ENCODE measurements around the gene UTS2. TPM values are rescaled to one million over a fixed set of nuclear protein-coding genes. Genes with fewer than 3 reads are reported as not detected.

Gene UTS2
- total and polyA plus RNA-seq, 2 of the 4 experiments (the other 2 are of a cell fraction), result not detected

- no peak overlapping the region for H3K4ac ChIP-seq (ENCODE audit: low read depth, low read length)
- H2BK5ac ChIP-seq (ENCODE audit: low read depth, low read length, poor library complexity, severe bottlenecking), result no peak overlapping the region
- H3K14ac ChIP-seq (replicated peaks; ENCODE audit: low read depth, low read length), result no peak overlapping the region
- H4K20me1 ChIP-seq (ENCODE audit: insufficient read depth, low read length), result no peaks in the 10 kb centered on the region
- no peak overlapping the region for H3K9ac ChIP-seq (ENCODE audit: low read depth, low read length)
- no TSS peak for BruUV-seq (replicated peaks)
- no peaks in the 10 kb centered on the region for H3K79me1 ChIP-seq (ENCODE audit: low read depth in 1 of 2, low read length in 2 of 2)
- H4K5ac ChIP-seq (ENCODE audit: low read depth, low read length), result no peak overlapping the region
- CTCF ChIA-PET, result interaction anchor here (0.9 kb wide), 1 partner anchor 72 kb away, joined by 3 read pairs; no protein-coding TSS in a partner anchor
- ATAC-seq (ENCODE audit: low read depth) (no peak), DNase-seq (no peak)
- in situ Hi-C loops (cut with MboI; ENCODE audit: low sequenced_read_pairs) (no loop called here), dilution Hi-C loops (cut with HindIII; ENCODE audit: low sequenced_read_pairs, unreplicated experiment) (no loop called here), intact Hi-C loops (cut with micrococcal nuclease) (no loop called here)
- no peaks in the 10 kb centered on the region for H3K9me3 ChIP-seq (ENCODE audit: control insufficient read depth, insufficient read depth, low read length)
- H3K9me1 ChIP-seq (ENCODE audit: insufficient read depth, low read length), result no peaks in the 10 kb centered on the region; the same call in 1 of the 2 replicates
- peaks cover 6% of the 10 kb centered on the region for H3K36me3 ChIP-seq (ENCODE audit: control insufficient read depth, insufficient read depth, low read length)
- no peak overlapping the region for H2AK9ac ChIP-seq (replicated peaks; ENCODE audit: low read depth, low read length, poor library complexity)
- no peak overlapping the region for H4K8ac ChIP-seq (ENCODE audit: low read depth in 2 of 2, low read length in 2 of 2)
- no peak overlapping the region for H3K18ac ChIP-seq (ENCODE audit: low read depth, low read length)
- H3K4me2 ChIP-seq (ENCODE audit: low read depth, low read length), result no peak overlapping the region
- H2BK15ac ChIP-seq (ENCODE audit: low read depth, low read length), result no peak overlapping the region
- no peak overlapping the region for H2AK5ac ChIP-seq (ENCODE audit: low read depth, low read length)
- no peak overlapping the region for H3K23ac ChIP-seq (ENCODE audit: low read depth, low read length)
- no CpG with 5 or more reads among the region's 3 CpGs for WGBS, 2 experiments (ENCODE audit: extremely low coverage in 2 of 2, insufficient read length in 1 of 2)
- no peak overlapping the region for H4K91ac ChIP-seq (ENCODE audit: insufficient read depth, low read depth, low read length)
- H2BK20ac ChIP-seq (ENCODE audit: low read depth, low read length), result no peak overlapping the region
- H3K4me3 ChIP-seq (ENCODE audit: insufficient read depth, low read depth, low read length), result no peak overlapping the region
- H2BK120ac ChIP-seq (ENCODE audit: low read depth, low read length), result no peak overlapping the region
- no peak overlapping the region for H2AFZ ChIP-seq (replicated peaks; ENCODE audit: low read length, poor library complexity)
- TF ChIP-seq BHLHE40 (IDR thresholded peaks at IDR 0.05; ENCODE audit: low read depth, low read length), result no peak
- no peak for TF ChIP-seq CEBPB (IDR thresholded peaks at IDR 0.05; ENCODE audit: low read depth, low read length)
- TF ChIP-seq RCOR1 (IDR thresholded peaks at IDR 0.05; ENCODE audit: insufficient replicate concordance, low read length), result no peak
- TF ChIP-seq CHD1 (IDR thresholded peaks at IDR 0.05; ENCODE audit: low read depth, low read length), result no peak
- TF ChIP-seq RAD21 (IDR thresholded peaks at IDR 0.05; ENCODE audit: low read length), result no peak
- TF ChIP-seq MAZ (IDR thresholded peaks at IDR 0.05; ENCODE audit: borderline replicate concordance, low read depth, low read length), result no peak
- POLR2A ChIA-PET (ENCODE audit: unreplicated experiment), result no interaction called here
- no peaks in the 10 kb centered on the region for H3K4me1 ChIP-seq (ENCODE audit: control insufficient read depth, insufficient read depth, low read length)
- no peak overlapping the region for H3K56ac ChIP-seq (ENCODE audit: extremely low read depth, insufficient read depth, low read length)
- no peak overlapping the region for H3K27ac ChIP-seq (ENCODE audit: insufficient read depth, low read length)
- no peaks in the 10 kb centered on the region for H3K27me3 ChIP-seq (ENCODE audit: control insufficient read depth, insufficient read depth, low read length)
Measured at GRCh38 chr1:7821282-7821681, 31.6 kb downstream of the UTS2 start.
